GM21825 (cell line): ENCODE results near the gene COQ10B.
"Not testable (repeated sequence)": the region's sequence is repeated elsewhere in the genome, so short reads cannot be mapped to it uniquely, and the experiment has no call there.

Experiments
- ATAC-seq: cut with Tn5 transposase; IDR thresholded peaks from one replicate; pipeline ENCODE4 v1.9.1; 2021; ENCODE audit warnings: mild to moderate bottlenecking, moderate library complexity; ENCODE audit not compliant: unreplicated experiment

The COQ10B gene

GRCh38 chr2:197453123-197453913 is at the start of gene COQ10B:
Gene COQ10B, plus strand, starts transcription at chr2:197453552. Its CDS starts 9 bp downstream, at chr2:197453561.
- ATAC-seq: peak; percentile 94

GRCh38 chr2:197405582-197405981 is 47.8 kb upstream of the COQ10B start:
- ATAC-seq: no peak

- ATAC-seq: no peak
These were observed 39.3 kb upstream of the COQ10B start for GRCh38 chr2:197414039-197414438.

- ATAC-seq: no peak
These were observed 38.8 kb upstream of the COQ10B start for GRCh38 chr2:197414515-197414914.

GRCh38 chr2:197416268-197416667 is 37.1 kb upstream of the COQ10B start:
- no peak for ATAC-seq

- ATAC-seq: no peak
These were observed 33.9 kb upstream of the COQ10B start for GRCh38 chr2:197419438-197419837.

GRCh38 chr2:197423307-197423706 is 30.0 kb upstream of the COQ10B start:
- no peak for ATAC-seq

- ATAC-seq: no peak
These were observed 27.8 kb upstream of the COQ10B start for GRCh38 chr2:197425550-197425949.

GRCh38 chr2:197426723-197427603 is 26.4 kb upstream of the COQ10B start:
- ATAC-seq: no peak

GRCh38 chr2:197427986-197428385 is 25.4 kb upstream of the COQ10B start:
- no peak for ATAC-seq

GRCh38 chr2:197431858-197432257 is 21.5 kb upstream of the COQ10B start:
- ATAC-seq: no peak

GRCh38 chr2:197432527-197432926 is 20.8 kb upstream of the COQ10B start:
- ATAC-seq: not testable (repeated sequence)

GRCh38 chr2:197433780-197434438 is 19.4 kb upstream of the COQ10B start:
- ATAC-seq: no peak

- ATAC-seq: peak; percentile 92
These were observed 18.5 kb upstream of the COQ10B start, which contains the start of gene SF3B1 for GRCh38 chr2:197434541-197435513. Gene SF3B1, minus strand, starts transcription at chr2:197435028. Its CDS starts 29 bp downstream, at chr2:197434999.

- no peak for ATAC-seq
These were observed 17.5 kb upstream of the COQ10B start for GRCh38 chr2:197435598-197436420.

- ATAC-seq: no peak
These were observed 16.0 kb upstream of the COQ10B start for GRCh38 chr2:197437380-197437779.

- no peak for ATAC-seq
These were observed 10.5 kb upstream of the COQ10B start for GRCh38 chr2:197442857-197443256.

- no peak for ATAC-seq
These were observed 7.6 kb upstream of the COQ10B start for GRCh38 chr2:197445746-197446145.

GRCh38 chr2:197446844-197447243 is 6.5 kb upstream of the COQ10B start:
- ATAC-seq: no peak
